Breast epithelium (tissue), 3 donors: Measurements from ENCODE around the gene RINL.

ENCODE experiments used
- CTCF ChIP-seq, 3 donors: fragments of 450-650 bp; IDR thresholded peaks; one replicate each; pipeline ENCODE4 v1.5.1; 2016 to 2017; ENCODE audit warnings: antibody characterized with exemption in 3 of 3, mild to moderate bottlenecking in 3 of 3, moderate library complexity in 3 of 3
- POLR2AphosphoS5 ChIP-seq, 3 donors: sonication (generic); formaldehyde crosslinking; IDR thresholded peaks; one replicate each; pipeline ENCODE4 v1.6.1; 2017; ENCODE audit warnings: antibody characterized with exemption in 3 of 3

DNA sequence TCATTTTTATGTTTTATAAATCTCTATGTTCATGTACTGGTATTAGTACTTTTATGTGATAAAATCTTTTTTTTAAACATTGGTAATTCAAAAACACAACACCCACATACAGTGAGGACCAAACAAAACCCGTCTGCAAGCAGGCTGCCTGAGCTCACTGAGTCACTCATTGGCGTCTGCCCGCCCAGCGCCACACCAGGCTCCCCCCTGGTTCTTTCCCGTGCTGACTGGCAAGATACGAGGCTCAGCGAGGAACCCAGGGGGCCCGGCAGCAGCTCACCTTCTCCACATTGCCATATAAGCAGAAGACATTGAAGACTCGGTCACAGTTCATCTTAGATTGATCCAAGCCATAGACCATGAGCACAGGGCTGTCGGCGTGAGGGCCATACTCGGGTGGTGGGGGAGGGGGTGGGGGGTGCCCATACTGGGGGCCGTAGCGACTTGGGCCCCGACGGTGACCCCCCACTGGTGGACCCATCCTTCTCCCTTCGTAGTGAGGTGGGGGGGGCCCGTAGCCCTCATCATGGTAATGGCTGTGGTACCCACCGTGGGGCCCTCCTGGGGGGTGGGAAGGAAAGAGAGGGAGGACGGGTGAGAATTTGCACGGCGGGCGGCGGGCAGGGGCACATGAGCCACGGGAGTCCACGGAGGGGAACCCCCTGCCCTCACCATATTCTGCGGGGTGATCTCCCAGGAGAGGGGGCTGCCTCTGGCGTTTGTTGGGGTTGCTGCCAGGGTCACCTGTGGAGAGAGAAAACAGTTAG, 38.1 kb downstream of the RINL start:
- TF ChIP-seq POLR2AphosphoS5 (IDR thresholded peaks at IDR 0.05) = no peak
- TF ChIP-seq CTCF (IDR thresholded peaks at IDR 0.05) = no peak
